HL-60 (cell line): Measurements from ENCODE around the gene SIX6.

Experiments used
- DNase-seq, 2 experiments: peaks; one replicate each; pipeline ENCODE4 v3.0.0-alpha.2; 2010 to 2020; ENCODE audit warnings: low read depth in 1 of 2, low spot score in 1 of 2
- H3K27ac ChIP-seq: fragments of 250-450 bp; sonication (Bioruptor Pico); replicated peaks from 2 replicates; pipeline ENCODE4 v1.5.1; 2020; ENCODE audit warnings: mild to moderate bottlenecking, moderate library complexity
- H3K27me3 ChIP-seq: fragments of 250-450 bp; sonication (Bioruptor Pico); 2 replicates; pipeline ENCODE4 v1.5.1; 2021; ENCODE audit warnings: mild to moderate bottlenecking, moderate library complexity; ENCODE audit not compliant: insufficient read depth, poor library complexity, severe bottlenecking
- H3K4me3 ChIP-seq: replicated peaks from 2 replicates; pipeline ENCODE4 v1.5.1; 2011; ENCODE audit warnings: mild to moderate bottlenecking, control low read depth, low read length; ENCODE audit not compliant: insufficient read depth
- CTCF ChIP-seq: IDR thresholded peaks from one replicate; pipeline ENCODE4 v1.5.1; 2011; ENCODE audit warnings: low read length, control low read depth, inconsistent platforms; ENCODE audit not compliant: insufficient read depth
- GABPA ChIP-seq: IDR thresholded peaks from 2 replicates; pipeline ENCODE4 v1.6.1; 2012; ENCODE audit warnings: low read depth
- POLR2AphosphoS5 ChIP-seq: IDR thresholded peaks from 2 replicates; pipeline ENCODE4 v1.6.1; 2012; ENCODE audit warnings: low read depth
- REST ChIP-seq: IDR thresholded peaks from 2 replicates; pipeline ENCODE4 v1.6.1; 2012; ENCODE audit warnings: low read depth; ENCODE audit not compliant: insufficient replicate concordance
- SPI1 ChIP-seq: IDR thresholded peaks from 2 replicates; pipeline ENCODE4 v1.6.1; 2012; ENCODE audit warnings: low read depth, mild to moderate bottlenecking, borderline replicate concordance

SIX6 gene

GRCh38 chr14:60505448-60505847, 3.5 kb upstream of the SIX6 start:
- Histone ChIP-seq H3K4me3 (no peak overlapping the region), H3K27ac (no peak overlapping the region), H3K27me3 (peaks cover 77% of the 10 kb centered on the region)
- no peak for DNase-seq
- TF ChIP-seq POLR2AphosphoS5 (no peak), CTCF (no peak), GABPA (no peak), REST (no peak), SPI1 (no peak)

GRCh38 chr14:60506010-60506409, 2.9 kb upstream of the SIX6 start:
- Histone ChIP-seq H3K4me3 (no peak overlapping the region), H3K27ac (no peak overlapping the region), H3K27me3 (peaks cover 82% of the 10 kb centered on the region)
- DNase-seq = no peak
- TF ChIP-seq SPI1 = no peak
- TF ChIP-seq REST = no peak
- no peak for TF ChIP-seq CTCF

- no peak overlapping the region for H3K4me3 ChIP-seq
- no peak for TF ChIP-seq CTCF
- no peak for TF ChIP-seq SPI1
- no peak for TF ChIP-seq POLR2AphosphoS5
- TF ChIP-seq GABPA = no peak
- TF ChIP-seq REST = no peak
- no peak for DNase-seq
- peaks cover 87% of the 10 kb centered on the region for H3K27me3 ChIP-seq
- no peak overlapping the region for H3K27ac ChIP-seq
Measured at GRCh38 chr14:60506462-60506984, 2.4 kb upstream of the SIX6 start.
